ENCODE data around the gene SENP8.

The SENP8 gene

GRCh38 chr15:72172796-72173195, 54.6 kb downstream of the SENP8 start:
- Histone ChIP-seq H3K27me3 (ENCODE audit: low read length) (no peaks in the 10 kb centered on the region), H4K20me1 (ENCODE audit: low read depth, low read length) (no peaks in the 10 kb centered on the region), H3K9me2 (replicated peaks; ENCODE audit: insufficient read depth, low read length) (no peaks in the 10 kb centered on the region), H3K4me3 (ENCODE audit: insufficient read depth, low read length, poor library complexity, severe bottlenecking) (no peak overlapping the region), H3F3A (ENCODE audit: insufficient read depth) (no peaks in the 10 kb centered on the region), H3K36me3 (ENCODE audit: low read length) (no peaks in the 10 kb centered on the region), H3K9ac (ENCODE audit: low read length) (no peak overlapping the region), H3K4me2 (ENCODE audit: low read depth, low read length, poor library complexity, severe bottlenecking) (no peak overlapping the region), H3K27ac (ENCODE audit: low read depth, low read length) (no peak overlapping the region), H2AFZ (ENCODE audit: low read depth, low read length, severe bottlenecking) (no peak overlapping the region), H3K79me2 (ENCODE audit: insufficient read depth, low read length) (no peaks in the 10 kb centered on the region), H3K9me3 (ENCODE audit: insufficient read depth, low read length) (no peaks in the 10 kb centered on the region)
- TF ChIP-seq CTCF (IDR thresholded peaks at IDR 0.05; ENCODE audit: insufficient read depth, low read length, poor library complexity, severe bottlenecking) (no peak), EZH2phosphoT487 (conservative IDR thresholded peaks at IDR 0.05; ENCODE audit: low read length) (no peak)

- Histone ChIP-seq H4K20me1 (ENCODE audit: low read depth, low read length) (no peaks in the 10 kb centered on the region), H2AFZ (ENCODE audit: low read depth, low read length, severe bottlenecking) (no peak overlapping the region), H3K79me2 (ENCODE audit: insufficient read depth, low read length) (no peaks in the 10 kb centered on the region), H3K27me3 (ENCODE audit: low read length) (no peaks in the 10 kb centered on the region), H3K9me2 (replicated peaks; ENCODE audit: insufficient read depth, low read length) (no peaks in the 10 kb centered on the region), H3K36me3 (ENCODE audit: low read length) (no peaks in the 10 kb centered on the region), H3K9me3 (ENCODE audit: insufficient read depth, low read length) (no peaks in the 10 kb centered on the region), H3K4me3 (ENCODE audit: insufficient read depth, low read length, poor library complexity, severe bottlenecking) (no peak overlapping the region), H3K4me2 (ENCODE audit: low read depth, low read length, poor library complexity, severe bottlenecking) (no peak overlapping the region), H3K27ac (ENCODE audit: low read depth, low read length) (no peak overlapping the region), H3K9ac (ENCODE audit: low read length) (no peak overlapping the region), H3F3A (ENCODE audit: insufficient read depth) (no peaks in the 10 kb centered on the region)
- no peak for TF ChIP-seq EZH2phosphoT487 (conservative IDR thresholded peaks at IDR 0.05; ENCODE audit: low read length)
- no peak for TF ChIP-seq CTCF (IDR thresholded peaks at IDR 0.05; ENCODE audit: insufficient read depth, low read length, poor library complexity, severe bottlenecking)
Observed at GRCh38 chr15:72173401-72173800, 55.2 kb downstream of the SENP8 start.

GRCh38 chr15:72173864-72174550, 55.8 kb downstream of the SENP8 start:
- Histone ChIP-seq H3K36me3 (ENCODE audit: low read length) (no peaks in the 10 kb centered on the region), H3K9me3 (ENCODE audit: insufficient read depth, low read length) (no peaks in the 10 kb centered on the region), H3K9me2 (replicated peaks; ENCODE audit: insufficient read depth, low read length) (no peaks in the 10 kb centered on the region), H2AFZ (ENCODE audit: low read depth, low read length, severe bottlenecking) (no peak overlapping the region), H3K27ac (ENCODE audit: low read depth, low read length) (no peak overlapping the region), H3K27me3 (ENCODE audit: low read length) (no peaks in the 10 kb centered on the region), H4K20me1 (ENCODE audit: low read depth, low read length) (no peaks in the 10 kb centered on the region), H3K4me2 (ENCODE audit: low read depth, low read length, poor library complexity, severe bottlenecking) (no peak overlapping the region), H3K4me3 (ENCODE audit: insufficient read depth, low read length, poor library complexity, severe bottlenecking) (no peak overlapping the region), H3F3A (ENCODE audit: insufficient read depth) (no peaks in the 10 kb centered on the region), H3K9ac (ENCODE audit: low read length) (no peak overlapping the region), H3K79me2 (ENCODE audit: insufficient read depth, low read length) (no peaks in the 10 kb centered on the region)
- TF ChIP-seq EZH2phosphoT487 (conservative IDR thresholded peaks at IDR 0.05; ENCODE audit: low read length) (no peak), CTCF (IDR thresholded peaks at IDR 0.05; ENCODE audit: insufficient read depth, low read length, poor library complexity, severe bottlenecking) (no peak)
